HG03469 (cell line): ENCODE measurements around the gene CA9.

Experiments used
- ATAC-seq: cut with Tn5 transposase; IDR thresholded peaks from one replicate; pipeline ENCODE4 v1.9.1; 2021; ENCODE audit warnings: mild to moderate bottlenecking, moderate library complexity, moderate number of reproducible peaks; ENCODE audit not compliant: unreplicated experiment

The CA9 gene

DNA sequence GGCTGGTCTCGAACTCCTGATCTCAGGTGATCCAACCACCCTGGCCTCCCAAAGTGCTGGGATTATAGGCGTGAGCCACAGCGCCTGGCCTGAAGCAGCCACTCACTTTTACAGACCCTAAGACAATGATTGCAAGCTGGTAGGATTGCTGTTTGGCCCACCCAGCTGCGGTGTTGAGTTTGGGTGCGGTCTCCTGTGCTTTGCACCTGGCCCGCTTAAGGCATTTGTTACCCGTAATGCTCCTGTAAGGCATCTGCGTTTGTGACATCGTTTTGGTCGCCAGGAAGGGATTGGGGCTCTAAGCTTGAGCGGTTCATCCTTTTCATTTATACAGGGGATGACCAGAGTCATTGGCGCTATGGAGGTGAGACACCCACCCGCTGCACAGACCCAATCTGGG, 1.5 kb downstream of the CA9 start:
- no peak for ATAC-seq

DNA sequence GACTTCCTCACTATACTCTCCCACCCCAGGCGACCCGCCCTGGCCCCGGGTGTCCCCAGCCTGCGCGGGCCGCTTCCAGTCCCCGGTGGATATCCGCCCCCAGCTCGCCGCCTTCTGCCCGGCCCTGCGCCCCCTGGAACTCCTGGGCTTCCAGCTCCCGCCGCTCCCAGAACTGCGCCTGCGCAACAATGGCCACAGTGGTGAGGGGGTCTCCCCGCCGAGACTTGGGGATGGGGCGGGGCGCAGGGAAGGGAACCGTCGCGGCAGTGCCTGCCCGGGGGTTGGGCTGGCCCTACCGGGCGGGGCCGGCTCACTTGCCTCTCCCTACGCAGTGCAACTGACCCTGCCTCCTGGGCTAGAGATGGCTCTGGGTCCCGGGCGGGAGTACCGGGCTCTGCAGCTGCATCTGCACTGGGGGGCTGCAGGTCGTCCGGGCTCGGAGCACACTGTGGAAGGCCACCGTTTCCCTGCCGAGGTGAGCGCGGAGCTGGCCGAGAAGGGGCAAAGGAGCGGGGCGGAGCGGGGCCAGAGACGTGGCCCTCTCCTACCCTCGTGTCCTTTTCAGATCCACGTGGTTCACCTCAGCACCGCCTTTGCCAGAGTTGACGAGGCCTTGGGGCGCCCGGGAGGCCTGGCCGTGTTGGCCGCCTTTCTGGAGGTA, 2.1 kb downstream of the CA9 start:
- ATAC-seq: no peak

DNA sequence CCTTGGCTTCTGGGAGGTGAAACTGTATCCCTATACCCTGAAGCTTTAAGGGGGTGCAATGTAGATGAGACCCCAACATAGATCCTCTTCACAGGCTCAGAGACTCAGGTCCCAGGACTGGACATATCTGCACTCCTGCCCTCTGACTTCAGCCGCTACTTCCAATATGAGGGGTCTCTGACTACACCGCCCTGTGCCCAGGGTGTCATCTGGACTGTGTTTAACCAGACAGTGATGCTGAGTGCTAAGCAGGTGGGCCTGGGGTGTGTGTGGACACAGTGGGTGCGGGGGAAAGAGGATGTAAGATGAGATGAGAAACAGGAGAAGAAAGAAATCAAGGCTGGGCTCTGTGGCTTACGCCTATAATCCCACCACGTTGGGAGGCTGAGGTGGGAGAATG, 5.4 kb downstream of the CA9 start:
- ATAC-seq: no peak

DNA sequence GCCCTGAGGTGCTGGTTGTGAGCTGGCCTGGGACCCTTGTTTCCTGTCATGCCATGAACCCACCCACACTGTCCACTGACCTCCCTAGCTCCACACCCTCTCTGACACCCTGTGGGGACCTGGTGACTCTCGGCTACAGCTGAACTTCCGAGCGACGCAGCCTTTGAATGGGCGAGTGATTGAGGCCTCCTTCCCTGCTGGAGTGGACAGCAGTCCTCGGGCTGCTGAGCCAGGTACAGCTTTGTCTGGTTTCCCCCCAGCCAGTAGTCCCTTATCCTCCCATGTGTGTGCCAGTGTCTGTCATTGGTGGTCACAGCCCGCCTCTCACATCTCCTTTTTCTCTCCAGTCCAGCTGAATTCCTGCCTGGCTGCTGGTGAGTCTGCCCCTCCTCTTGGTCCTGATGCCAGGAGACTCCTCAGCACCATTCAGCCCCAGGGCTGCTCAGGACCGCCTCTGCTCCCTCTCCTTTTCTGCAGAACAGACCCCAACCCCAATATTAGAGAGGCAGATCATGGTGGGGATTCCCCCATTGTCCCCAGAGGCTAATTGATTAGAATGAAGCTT, 6.1 kb downstream of the CA9 start:
- no peak for ATAC-seq

DNA sequence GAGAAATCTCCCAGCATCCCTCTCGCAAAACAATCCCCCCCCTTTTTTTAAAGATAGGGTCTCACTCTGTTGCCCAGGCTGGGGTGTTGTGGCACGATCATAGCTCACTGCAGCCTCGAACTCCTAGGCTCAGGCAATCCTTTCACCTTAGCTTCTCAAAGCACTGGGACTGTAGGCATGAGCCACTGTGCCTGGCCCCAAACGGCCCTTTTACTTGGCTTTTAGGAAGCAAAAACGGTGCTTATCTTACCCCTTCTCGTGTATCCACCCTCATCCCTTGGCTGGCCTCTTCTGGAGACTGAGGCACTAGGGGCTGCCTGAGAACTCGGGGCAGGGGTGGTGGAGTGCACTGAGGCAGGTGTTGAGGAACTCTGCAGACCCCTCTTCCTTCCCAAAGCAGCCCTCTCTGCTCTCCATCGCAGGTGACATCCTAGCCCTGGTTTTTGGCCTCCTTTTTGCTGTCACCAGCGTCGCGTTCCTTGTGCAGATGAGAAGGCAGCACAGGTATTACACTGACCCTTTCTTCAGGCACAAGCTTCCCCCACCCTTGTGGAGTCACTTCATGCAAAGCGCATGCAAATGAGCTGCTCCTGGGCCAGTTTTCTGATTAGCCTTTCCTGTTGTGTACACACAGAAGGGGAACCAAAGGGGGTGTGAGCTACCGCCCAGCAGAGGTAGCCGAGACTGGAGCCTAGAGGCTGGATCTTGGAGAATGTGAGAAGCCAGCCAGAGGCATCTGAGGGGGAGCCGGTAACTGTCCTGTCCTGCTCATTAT, 6.8 kb downstream of the CA9 start:
- ATAC-seq: no peak

DNA sequence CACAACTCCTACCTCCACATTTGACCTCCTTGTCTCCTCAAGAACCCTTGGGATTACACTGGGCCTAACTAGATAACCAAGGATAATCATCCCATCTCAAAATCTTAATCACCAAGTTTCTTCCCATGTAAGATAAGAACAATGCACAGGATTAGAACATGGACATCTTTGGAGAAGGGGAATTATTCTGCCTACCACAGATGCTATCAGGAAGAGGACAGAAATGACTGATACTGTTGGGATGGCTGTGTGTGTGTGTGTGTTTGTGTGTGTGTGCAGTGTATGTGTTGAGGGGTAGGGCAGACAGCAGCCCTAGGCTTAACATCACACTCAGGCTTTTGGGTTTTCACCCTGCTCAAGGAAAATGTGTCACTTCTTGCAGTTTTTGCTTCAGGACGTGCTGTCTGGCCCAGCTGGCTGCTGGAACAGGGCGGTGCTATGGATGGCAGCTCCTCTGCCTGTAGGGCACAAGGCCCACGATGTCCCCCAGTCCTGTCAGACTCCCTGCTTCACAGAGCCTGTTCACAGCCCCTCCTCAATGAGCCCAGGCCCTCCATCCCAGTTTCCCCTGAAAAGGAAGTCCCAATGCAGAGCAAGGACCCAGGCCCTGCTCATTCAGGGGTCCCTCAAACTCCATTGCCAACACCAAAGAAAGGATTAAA, 7.7 kb downstream of the CA9 start:
- ATAC-seq: no peak

DNA sequence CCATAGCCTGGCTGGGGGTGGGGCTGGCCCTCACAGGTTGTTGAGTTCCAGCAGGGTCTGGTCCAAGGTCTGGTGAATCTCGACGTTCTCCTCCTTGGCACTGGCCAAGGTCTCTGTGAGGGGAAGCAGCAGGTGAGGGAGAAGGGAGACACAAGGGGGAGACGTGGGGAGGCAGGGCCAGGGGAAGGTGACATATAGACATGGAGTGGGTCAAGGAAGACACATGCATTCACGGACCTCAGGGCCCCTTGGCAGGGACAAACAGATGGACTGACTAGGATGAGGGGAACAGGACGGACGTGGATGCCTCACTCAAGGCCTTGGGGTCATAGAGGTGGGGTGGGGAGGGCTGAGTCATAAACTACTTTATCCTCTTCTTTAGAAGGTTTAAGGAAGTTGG, 8.3 kb downstream of the CA9 start:
- ATAC-seq: no peak

DNA sequence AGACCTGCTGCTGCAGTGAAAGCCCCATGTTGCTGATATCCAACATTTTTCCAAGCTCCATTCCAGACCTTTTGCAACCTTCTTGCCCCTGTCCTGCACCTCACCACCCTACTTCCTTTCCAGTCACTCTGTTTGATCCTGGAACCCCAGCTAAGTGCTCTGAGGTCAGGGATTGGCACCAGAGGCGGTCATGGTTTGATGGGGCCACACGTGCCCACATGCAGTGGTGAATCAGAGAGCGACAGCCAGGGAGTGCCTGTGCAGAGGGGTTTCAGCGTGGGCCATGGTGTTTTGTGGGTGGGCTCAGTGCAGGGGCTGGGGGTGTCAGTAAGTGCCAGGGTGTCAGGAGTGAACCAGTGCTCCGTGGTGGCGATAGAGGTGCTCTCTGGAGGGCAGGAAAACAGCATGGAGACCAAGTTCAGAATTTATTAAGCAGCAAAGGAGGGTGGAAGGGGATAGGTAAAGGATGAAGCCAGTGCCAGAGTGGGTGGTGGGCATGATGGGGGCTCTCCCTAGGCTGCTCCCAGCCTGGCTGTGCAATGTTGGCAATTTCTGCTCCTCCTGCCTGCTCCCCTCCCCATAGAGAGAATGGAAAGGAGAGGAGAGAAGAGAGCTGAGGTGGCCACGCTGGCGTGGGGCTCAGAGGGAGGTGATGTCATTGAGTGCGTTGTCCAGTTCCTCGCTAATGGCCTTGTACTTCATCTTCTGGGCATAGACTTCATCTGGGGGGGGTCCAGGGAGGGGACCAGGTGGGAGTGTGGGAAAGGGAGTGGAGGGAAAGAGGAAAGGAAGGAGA, 9.0 kb downstream of the CA9 start:
- ATAC-seq: no peak

DNA sequence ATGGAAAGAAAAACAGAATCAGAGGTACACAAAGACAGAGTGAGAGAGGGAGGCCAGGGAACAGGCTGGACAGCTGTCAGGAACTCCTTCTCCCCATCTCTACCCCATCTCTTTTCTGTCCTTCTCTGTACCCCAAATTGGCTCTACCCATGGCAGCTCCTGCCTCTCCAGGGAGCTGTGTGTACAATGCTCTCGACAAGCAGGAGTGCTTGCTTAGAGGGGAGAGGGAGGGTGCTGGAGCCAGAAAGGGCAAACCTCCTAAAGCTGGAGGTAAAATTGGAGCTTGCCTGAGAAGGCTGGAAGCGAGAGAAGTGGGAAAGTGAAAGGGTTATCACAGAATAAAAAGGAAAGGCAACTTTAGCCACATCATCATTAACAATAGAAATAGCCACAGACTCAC, 9.6 kb downstream of the CA9 start:
- ATAC-seq: no peak

DNA sequence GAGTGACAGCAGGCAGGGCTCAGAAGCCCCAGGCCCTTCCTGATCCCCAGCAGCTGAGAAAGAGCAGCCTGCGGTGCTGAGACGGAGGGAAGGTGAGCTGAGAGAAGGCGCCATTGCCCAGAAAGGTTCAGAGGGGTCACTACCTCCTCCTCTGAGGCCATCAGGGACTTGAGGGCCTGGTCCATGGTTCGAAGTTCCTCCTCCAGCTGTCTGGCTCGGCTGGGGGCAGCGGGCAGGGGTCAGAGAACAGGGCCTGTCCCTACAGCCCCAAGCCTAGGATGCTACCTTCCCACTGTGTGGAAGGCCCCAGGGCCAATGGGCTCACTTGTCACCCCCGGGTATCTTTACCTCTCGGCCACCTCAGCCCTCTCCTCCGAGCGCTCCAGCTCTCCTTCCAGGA, 11.2 kb downstream of the CA9 start:
- ATAC-seq: no peak

DNA sequence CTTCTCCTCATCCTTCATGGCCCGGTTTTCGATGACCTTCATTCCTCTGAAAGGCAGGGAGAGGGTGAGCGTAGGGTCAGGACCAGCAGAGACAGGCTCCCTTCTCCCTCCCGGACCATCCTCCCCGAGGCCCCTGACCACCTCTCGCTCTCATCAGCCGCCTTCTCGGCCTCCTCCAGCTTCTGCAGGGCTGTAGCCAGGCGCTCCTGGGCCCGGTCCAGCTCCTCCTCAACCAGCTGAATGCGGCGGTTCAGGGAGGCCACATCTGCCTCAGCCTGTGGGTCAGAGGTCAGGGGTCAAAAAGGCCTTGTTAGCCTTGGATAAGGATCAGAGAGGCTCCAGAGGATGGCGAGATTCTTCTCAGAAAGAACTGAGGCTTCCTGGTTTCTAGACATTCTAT, 11.8 kb downstream of the CA9 start:
- no peak for ATAC-seq

DNA sequence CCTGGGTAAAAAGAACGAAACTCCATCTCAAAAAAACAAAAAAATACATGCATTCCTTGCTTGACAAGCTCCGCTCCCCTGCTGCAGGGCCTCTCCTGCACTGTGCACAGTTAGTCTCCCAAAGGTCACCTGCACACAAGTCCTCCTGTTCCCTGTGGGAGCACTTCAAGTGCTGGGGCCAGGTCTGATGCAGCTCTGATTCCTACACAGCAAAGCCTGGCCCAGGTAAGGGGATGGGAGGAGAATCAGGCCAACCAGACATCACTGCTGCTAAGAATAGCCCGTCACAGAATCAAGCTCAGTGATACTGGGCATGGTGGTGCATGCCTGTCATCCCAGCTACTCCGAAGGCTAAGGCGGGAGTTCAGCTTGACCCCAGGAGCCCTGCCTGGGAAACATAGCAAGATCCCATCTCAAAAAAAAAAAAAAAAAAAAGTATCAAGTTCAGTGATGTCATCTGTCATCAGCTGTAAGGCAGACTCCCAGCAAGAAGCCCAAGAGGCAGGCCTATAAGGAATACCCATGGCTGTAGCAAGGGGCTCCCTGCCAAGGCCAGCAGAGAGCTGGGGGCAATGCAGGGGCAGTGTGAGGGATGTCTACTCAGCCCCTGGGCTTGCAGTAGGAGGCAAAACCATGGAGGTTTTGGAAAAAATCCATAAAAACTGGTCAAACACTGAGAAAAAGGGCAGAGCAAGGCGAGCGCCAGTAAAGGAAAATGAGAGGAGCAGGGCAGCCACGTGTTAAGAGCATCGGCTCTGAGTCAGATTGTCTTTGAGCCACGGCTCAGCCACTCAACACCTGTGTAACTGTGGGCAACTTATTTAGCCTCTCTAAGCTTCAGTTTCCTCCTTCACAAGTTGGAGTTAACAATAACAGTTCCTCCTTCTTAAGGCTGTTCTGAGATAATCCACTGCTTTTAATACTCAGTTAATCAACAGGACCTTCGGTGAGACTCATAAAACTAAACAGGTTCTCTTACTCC, 12.8 kb downstream of the CA9 start:
- ATAC-seq: no peak

DNA sequence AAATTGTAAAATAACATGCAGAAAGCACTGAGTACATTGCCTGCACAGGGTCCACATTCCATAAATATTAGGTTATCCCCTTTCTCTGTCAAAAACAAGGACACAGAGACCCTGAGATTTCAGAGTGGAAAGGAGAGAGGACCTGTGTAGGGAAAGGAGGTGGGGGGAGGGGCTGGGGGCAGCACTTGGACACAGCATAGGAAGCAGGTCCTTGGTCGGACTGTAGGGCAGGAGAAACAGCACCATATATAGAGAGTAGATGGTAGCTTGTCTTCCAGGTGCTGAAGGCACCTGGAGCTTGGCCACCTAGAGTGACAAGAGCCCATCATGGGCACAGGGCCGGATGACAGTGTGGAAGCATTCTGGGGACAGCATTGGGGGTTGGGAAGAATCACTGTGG, 13.6 kb downstream of the CA9 start:
- ATAC-seq: no peak

DNA sequence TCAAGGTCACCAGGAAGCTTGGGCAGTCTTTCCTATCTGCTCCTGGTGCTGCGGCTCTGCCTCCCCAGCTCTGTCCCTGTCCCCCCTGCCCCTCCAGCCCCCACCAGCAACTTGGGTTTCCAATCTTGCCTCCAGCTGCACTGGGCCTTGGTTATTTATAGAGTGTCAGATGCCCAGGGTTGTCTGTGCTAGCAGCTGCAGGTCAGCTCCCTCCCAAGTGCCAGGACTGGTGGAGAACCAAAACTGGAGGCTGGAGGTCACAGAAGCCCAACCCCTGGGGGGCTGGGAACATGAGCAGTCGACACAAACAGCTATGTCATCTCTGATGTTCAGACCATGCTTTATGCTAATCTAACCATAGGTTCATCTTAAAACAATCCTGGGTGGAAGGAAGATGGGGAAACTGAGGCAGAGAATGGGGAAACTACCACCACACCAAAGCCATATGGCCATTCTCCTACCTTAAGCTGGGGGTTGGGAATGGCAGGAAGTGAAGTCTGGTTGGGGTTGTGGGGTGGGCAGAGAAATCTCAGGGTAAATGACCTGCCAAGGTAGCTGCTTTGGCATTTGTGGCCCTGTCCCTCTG, 14.3 kb downstream of the CA9 start:
- ATAC-seq: no peak

DNA sequence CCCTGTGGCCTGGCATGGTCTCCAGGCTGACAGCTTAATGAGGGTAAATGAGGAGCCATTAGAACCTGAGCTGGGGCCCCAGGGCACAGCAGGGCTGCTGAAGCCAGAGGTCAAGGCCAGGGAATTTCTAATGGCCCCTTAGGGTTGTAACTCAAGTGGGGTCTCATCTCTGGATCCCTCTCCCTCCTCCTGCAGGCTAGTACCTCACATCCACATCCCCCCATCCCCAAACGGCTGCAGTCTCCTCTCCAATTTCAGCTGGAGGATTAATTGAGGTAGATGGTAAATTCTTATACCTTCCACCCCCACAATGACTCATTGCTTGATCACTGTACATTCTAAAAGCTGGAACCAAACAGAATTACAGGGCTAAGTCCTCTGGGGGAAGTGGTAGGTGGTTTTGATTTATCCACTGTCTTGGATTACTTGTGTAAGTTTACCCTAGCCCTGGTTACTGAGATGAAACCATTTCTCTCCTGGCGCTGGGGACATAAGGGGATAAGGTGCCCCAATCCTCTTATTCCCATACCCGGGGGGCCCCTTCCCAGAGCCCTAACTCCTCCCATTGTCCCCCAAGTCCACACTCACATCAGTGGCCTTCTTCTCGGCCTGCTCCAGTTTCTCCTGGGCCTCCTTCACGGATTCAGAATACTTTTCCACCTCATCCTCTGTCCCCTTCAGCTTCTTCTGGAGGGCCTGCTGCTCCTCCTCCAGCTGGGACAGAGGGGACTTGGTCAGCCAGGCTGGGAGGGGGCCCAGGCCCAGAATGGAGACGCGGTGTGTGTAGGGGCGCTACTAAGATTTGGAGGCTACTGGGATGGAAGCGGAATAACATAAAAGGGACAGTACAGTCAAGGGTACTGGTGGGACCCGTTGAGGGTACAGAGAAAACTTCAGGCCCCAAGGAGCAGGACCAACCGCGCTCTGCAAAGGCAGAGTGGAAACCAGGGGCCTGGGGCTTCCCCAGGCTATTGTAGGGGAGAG, 15.1 kb downstream of the CA9 start:
- ATAC-seq: no peak

DNA sequence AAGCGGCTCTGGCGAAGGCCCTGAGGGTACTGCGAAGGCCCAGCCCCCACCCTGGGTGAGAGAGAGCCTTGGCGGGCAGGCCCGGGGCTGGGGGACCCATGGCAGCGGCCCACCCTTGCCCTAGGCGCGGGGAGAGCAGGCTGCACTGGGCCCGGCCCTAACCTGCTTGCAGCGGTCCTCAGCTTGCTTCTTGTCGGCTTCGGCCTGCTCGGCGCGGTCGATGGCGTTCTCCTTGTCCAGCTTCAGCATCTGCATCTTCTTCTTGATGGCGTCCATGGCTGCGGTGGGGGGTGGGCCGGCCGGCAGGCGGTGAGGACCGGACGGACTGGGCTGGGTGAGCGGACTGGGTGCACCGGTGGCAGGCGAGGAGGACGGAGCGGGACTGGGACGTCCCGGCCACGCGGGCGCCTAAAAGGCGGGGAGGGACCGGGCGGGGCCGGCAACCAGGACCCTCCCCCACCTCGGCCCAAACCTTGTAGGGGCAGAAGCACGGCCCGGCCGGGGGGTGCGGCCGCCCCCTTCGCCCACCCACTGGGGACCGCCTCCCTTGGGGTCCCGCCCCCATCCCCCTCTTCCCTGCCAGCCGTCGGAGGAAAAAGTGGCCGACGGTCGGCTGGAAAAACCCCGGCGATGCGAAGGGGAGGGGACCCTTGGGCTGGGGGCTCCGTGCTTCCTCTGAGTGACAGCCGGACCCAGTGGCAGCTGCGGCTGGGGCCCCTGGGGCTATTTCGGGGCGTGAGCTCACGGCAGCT, 16.0 kb downstream of the CA9 start, which contains the start of gene TPM2:
TSS of gene TPM2 (minus strand) at position 384 of the 752 bp plus-strand sequence. CDS start at position 276, 108 bp downstream.
- ATAC-seq: no peak

DNA sequence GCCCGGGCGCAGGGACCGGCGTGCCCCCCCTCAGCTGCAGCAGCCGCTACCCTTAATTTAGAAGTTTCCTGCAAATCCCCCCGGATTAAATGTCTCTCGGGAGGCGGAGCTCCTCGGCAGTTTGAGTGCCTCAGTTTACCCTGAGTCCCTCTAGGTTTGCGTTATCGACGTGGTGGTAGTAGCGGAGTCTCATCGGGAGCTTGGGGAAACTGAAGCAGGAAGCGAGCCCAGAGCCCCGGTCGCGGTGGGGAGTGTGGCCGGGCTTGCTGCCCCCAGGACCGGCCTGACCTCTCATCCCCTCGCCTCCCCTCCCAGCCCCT, 16.5 kb downstream of the CA9 start:
- no peak for ATAC-seq
